GM12865 (cell line): ENCODE results near the gene B4GALT4.

ENCODE experiments used
- DNase-seq: peaks from one replicate; pipeline ENCODE4 v3.0.0; 2010; ENCODE audit warnings: low read depth
- H3K4me3 ChIP-seq: 2 replicates; pipeline ENCODE4 v1.5.1; 2011; ENCODE audit warnings: mild to moderate bottlenecking, low read depth, low read length, control low read depth
- CTCF ChIP-seq: IDR thresholded peaks from 2 replicates; pipeline ENCODE4 v1.5.1; 2011; ENCODE audit warnings: low read length, control low read depth, low read depth, inconsistent platforms; ENCODE audit not compliant: insufficient read depth; ENCODE audit errors: missing control alignments

The B4GALT4 gene

GRCh38 chr3:119205209-119205608 lies 35.5 kb downstream of the B4GALT4 start:
- no peak for TF ChIP-seq CTCF
- H3K4me3 ChIP-seq, result no peak overlapping the region
- DNase-seq, result no peak

- no peak overlapping the region for H3K4me3 ChIP-seq
- DNase-seq, result no peak
- no peak for TF ChIP-seq CTCF
Observed at GRCh38 chr3:119195911-119196310, 44.8 kb downstream of the B4GALT4 start.

- no peak overlapping the region for H3K4me3 ChIP-seq
- no peak for TF ChIP-seq CTCF
- no peak for DNase-seq
Observed at GRCh38 chr3:119195151-119195476, 45.6 kb downstream of the B4GALT4 start.

- no peak for TF ChIP-seq CTCF
- DNase-seq, result no peak
- no peak overlapping the region for H3K4me3 ChIP-seq
Observed at GRCh38 chr3:119194237-119195150, 46.2 kb downstream of the B4GALT4 start.

GRCh38 chr3:119191800-119192199 lies 48.9 kb downstream of the B4GALT4 start:
- DNase-seq, result no peak
- no peak overlapping the region for H3K4me3 ChIP-seq
- TF ChIP-seq CTCF, result no peak

GRCh38 chr3:119187266-119187665 lies 53.4 kb downstream of the B4GALT4 start:
- TF ChIP-seq CTCF, result no peak
- no peak overlapping the region for H3K4me3 ChIP-seq
- DNase-seq, result no peak

- no peak for DNase-seq
- no peak for TF ChIP-seq CTCF
- H3K4me3 ChIP-seq, result no peak overlapping the region
Observed at GRCh38 chr3:119184796-119185570, 55.7 kb downstream of the B4GALT4 start.
